SK-N-SH (cell line): ENCODE measurements around the gene AUTS2. TPM values are rescaled to one million over a fixed set of nuclear protein-coding genes. Genes with fewer than 3 reads are reported as not detected.
A peak's percentile ranks its signal among the peaks of the same experiment; 100 is the strongest.

ENCODE experiments used
- CTCF ChIA-PET: fragments of 300-600, 350-600 bp; formaldehyde crosslinking; extraction: SDS; loops from one replicate; lab custom pipeline; 2021; lab: Yijun Ruan, JAX
- POLR2A ChIA-PET: fragments of 350-600 bp; sonication (Branson Sonifier 250); formaldehyde crosslinking; extraction: SDS; loops from one replicate; lab custom pipeline; 2020; ENCODE audit warnings: antibody characterized with exemption, inconsistent platforms; lab: Yijun Ruan, JAX
- DNase-seq: peaks from one replicate; pipeline ENCODE4 v3.0.0; 2012
- H2AFZ ChIP-seq: fragments of 200-600 bp; sonication (generic); 2 replicates; pipeline ENCODE4 v1.8.1; 2016; ENCODE audit warnings: antibody characterized with exemption, mild to moderate bottlenecking, low read depth
- H3F3A ChIP-seq: fragments of 200-600 bp; sonication (generic); replicated peaks from 2 replicates; pipeline ENCODE3; 2016; ENCODE audit warnings: antibody characterized with exemption, mild to moderate bottlenecking; ENCODE audit not compliant: insufficient read depth
- H3K27ac ChIP-seq, 2 experiments: fragments of 200-500 bp in 1 of 2; fragments of 200-600 bp in 1 of 2; sonication (Bioruptor generic) in 1 of 2; sonication (generic), shearing (Covaris generic) in 1 of 2; 2 replicates each; pipeline versions ENCODE4 v1.5.1 to v1.6.1; 2014 to 2016; ENCODE audit warnings: low read depth in 2 of 2, inconsistent platforms in 1 of 2, low read length in 1 of 2, mild to moderate bottlenecking in 1 of 2, mixed read lengths in 1 of 2
- H3K27me3 ChIP-seq: fragments of 200-600 bp; sonication (generic), shearing (Covaris generic); 2 replicates; pipeline ENCODE4 v1.6.1; 2016; ENCODE audit warnings: mixed run types; ENCODE audit not compliant: insufficient read depth
- H3K36me3 ChIP-seq, 2 experiments: fragments of 200-500 bp in 1 of 2; fragments of 200-600 bp in 1 of 2; sonication (Bioruptor generic) in 1 of 2; sonication (generic) in 1 of 2; replicated peaks in 1 of 2; 2 replicates each; pipeline versions ENCODE3 to v1.5.1; 2014 to 2016; ENCODE audit warnings: low read length in 1 of 2, mild to moderate bottlenecking in 1 of 2; ENCODE audit not compliant: insufficient read depth in 2 of 2, control insufficient read depth in 1 of 2
- H3K4me1 ChIP-seq, 2 experiments: fragments of 200-500 bp in 1 of 2; fragments of 200-600 bp in 1 of 2; sonication (Bioruptor generic) in 1 of 2; sonication (generic), shearing (Covaris generic) in 1 of 2; 2 replicates each; pipeline versions ENCODE4 v1.5.1 to v1.6.1; 2014 to 2016; ENCODE audit warnings: low read depth in 1 of 2, low read length in 1 of 2, mixed run types in 1 of 2; ENCODE audit not compliant: insufficient read depth in 2 of 2, control insufficient read depth in 1 of 2
- H3K4me2 ChIP-seq: fragments of 200-600 bp; sonication (generic), shearing (Covaris generic); 2 replicates; pipeline ENCODE4 v1.6.1; 2017; ENCODE audit warnings: mixed run types
- H3K4me3 ChIP-seq, 2 experiments: fragments of 200-500 bp in 1 of 2; fragments of 200-600 bp in 1 of 2; sonication (Bioruptor generic) in 1 of 2; sonication (generic), shearing (Covaris generic) in 1 of 2; 2 replicates each; pipeline versions ENCODE4 v1.5.1 to v1.8.1; 2014 to 2016; ENCODE audit warnings: low read depth in 2 of 2, inconsistent platforms in 1 of 2, low read length in 1 of 2, mild to moderate bottlenecking in 1 of 2, mixed read lengths in 1 of 2, moderate library complexity in 1 of 2
- H3K79me2 ChIP-seq: fragments of 200-600 bp; sonication (generic); 2 replicates; pipeline ENCODE4 v1.8.1; 2017; ENCODE audit warnings: mild to moderate bottlenecking; ENCODE audit not compliant: insufficient read depth
- H3K9ac ChIP-seq: fragments of 200-600 bp; sonication (generic); 2 replicates; pipeline ENCODE4 v1.6.1; 2017; ENCODE audit warnings: mixed run types
- H3K9me2 ChIP-seq: fragments of 200-600 bp; sonication (generic); 2 replicates; pipeline ENCODE4 v1.6.1; 2017; ENCODE audit warnings: mixed run types
- H3K9me3 ChIP-seq: fragments of 200-600 bp; sonication (generic); 2 replicates; pipeline ENCODE4 v1.6.1; 2017; ENCODE audit warnings: mixed run types, mild to moderate bottlenecking, moderate library complexity
- H4K20me1 ChIP-seq: fragments of 200-600 bp; sonication (generic); 2 replicates; pipeline ENCODE4 v1.6.1; 2017; ENCODE audit warnings: mild to moderate bottlenecking, mixed run types; ENCODE audit not compliant: insufficient read depth
- CHD2 ChIP-seq: fragments of 150-350 bp; IDR thresholded peaks from 2 replicates; pipeline ENCODE4 v1.6.1; 2018; ENCODE audit warnings: low read length; ENCODE audit not compliant: partially characterized antibody
- GATA2 ChIP-seq: sonication (generic); formaldehyde crosslinking; IDR thresholded peaks from 2 replicates; pipeline ENCODE4 v1.5.0; 2020; ENCODE audit warnings: mild to moderate bottlenecking, missing genetic modification reagents
- JUND ChIP-seq: IDR thresholded peaks from 2 replicates; pipeline ENCODE4 v1.4.0; 2012
- NFIC ChIP-seq: IDR thresholded peaks from 2 replicates; pipeline ENCODE4 v1.4.0; 2012; ENCODE audit warnings: borderline replicate concordance
- NRF1 ChIP-seq: IDR thresholded peaks from 2 replicates; pipeline ENCODE4 v1.6.1; 2012; ENCODE audit warnings: low read depth, mild to moderate bottlenecking, low read length
- POLR2AphosphoS5 ChIP-seq: IDR thresholded peaks from 2 replicates; pipeline ENCODE4 v1.6.1; 2012; ENCODE audit warnings: low read depth, low read length
- RCOR1 ChIP-seq: fragments of 150-350 bp; IDR thresholded peaks from 2 replicates; pipeline ENCODE4 v1.6.1; 2017; ENCODE audit warnings: antibody characterized with exemption, low read length
- RFX5 ChIP-seq: IDR thresholded peaks from 2 replicates; pipeline ENCODE4 v1.6.1; 2012; ENCODE audit warnings: mild to moderate bottlenecking, improper control_type of control experiment, low read length
- RXRA ChIP-seq: IDR thresholded peaks from 2 replicates; pipeline ENCODE4 v1.4.0; 2012; ENCODE audit warnings: low read depth, mild to moderate bottlenecking, borderline replicate concordance
- YY1 ChIP-seq: IDR thresholded peaks from 2 replicates; pipeline ENCODE4 v1.4.0; 2012; ENCODE audit warnings: low read depth, mild to moderate bottlenecking
- WGBS: methylation state at CpG from one replicate; pipeline ENCODE4 v1.1.6; 2017; ENCODE audit warnings: low lambda C conversion rate; 5-methylcytosine and 5-hydroxymethylcytosine counted together
- polyA plus RNA-seq, 3 experiments: library from polyadenylated mRNA; depleted of rRNA; stranded (reverse); fragments of >200 nt; gene quantifications; 2 replicates each; pipeline ENCODE4 v1.2.3, GENCODE V29; 2012
- TF ChIP-seq, protein P1 (sequence below): IDR thresholded peaks from 2 replicates; pipeline ENCODE4; 2012
- TF ChIP-seq, protein P2 (sequence below): IDR thresholded peaks from 2 replicates; pipeline ENCODE4 v1.4.0; 2012; ENCODE audit warnings: low read depth, borderline replicate concordance
- TF ChIP-seq, protein P3 (sequence below): fragments of 200-600 bp; sonication (generic); IDR thresholded peaks from 2 replicates; pipeline ENCODE4 v1.6.1; 2017; ENCODE audit warnings: antibody characterized with exemption, mild to moderate bottlenecking, moderate library complexity

The AUTS2 gene
- polyA plus RNA-seq, 1 of the 3 experiments (the other 2 are of a cell fraction) = 15.6 TPM

DNA sequence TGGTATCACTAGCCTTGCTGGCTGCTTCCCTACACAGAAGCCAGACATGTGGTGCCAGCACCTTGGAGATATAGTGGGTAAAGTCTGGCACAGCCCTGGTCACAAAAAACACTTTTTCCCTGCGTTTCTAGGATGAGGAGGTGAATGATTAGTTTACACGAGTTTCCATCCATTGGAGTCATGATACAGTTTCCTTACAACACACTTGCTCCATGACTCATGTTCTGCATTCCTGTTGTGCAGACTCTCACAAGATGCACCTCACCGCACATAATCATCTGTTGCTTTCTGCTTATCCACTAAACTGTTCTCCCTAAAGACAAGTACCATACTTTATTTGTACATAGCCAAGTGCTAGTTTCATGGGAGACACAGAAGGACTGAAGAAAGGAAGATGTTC, 786.6 kb downstream of the AUTS2 start (continued):
- TF ChIP-seq, protein P1, sequence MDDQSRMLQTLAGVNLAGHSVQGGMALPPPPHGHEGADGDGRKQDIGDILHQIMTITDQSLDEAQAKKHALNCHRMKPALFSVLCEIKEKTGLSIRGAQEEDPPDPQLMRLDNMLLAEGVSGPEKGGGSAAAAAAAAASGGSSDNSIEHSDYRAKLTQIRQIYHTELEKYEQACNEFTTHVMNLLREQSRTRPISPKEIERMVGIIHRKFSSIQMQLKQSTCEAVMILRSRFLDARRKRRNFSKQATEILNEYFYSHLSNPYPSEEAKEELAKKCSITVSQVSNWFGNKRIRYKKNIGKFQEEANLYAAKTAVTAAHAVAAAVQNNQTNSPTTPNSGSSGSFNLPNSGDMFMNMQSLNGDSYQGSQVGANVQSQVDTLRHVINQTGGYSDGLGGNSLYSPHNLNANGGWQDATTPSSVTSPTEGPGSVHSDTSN = peak; percentile 66; the same call in 1 of the 2 replicates
- TF ChIP-seq JUND = peak; percentile 87

- H3K9ac ChIP-seq = no peak overlapping the region
- no peak overlapping the region for H3K27ac ChIP-seq
- no peaks in the 10 kb centered on the region for H4K20me1 ChIP-seq
- H3K79me2 ChIP-seq = no peaks in the 10 kb centered on the region
- peaks cover 22 to 26% of the 10 kb centered on the region in 2 experiments for H3K4me1 ChIP-seq
- ChIA-PET POLR2A (no interaction called here), CTCF (interaction anchor here (0.9 to 1.1 kb wide), 2 partner anchors 11 to 18 kb away, joined by 3 read pairs; no protein-coding TSS in a partner anchor)
- H3K9me3 ChIP-seq = no peaks in the 10 kb centered on the region
- H3F3A ChIP-seq = peaks cover 8% of the 10 kb centered on the region
- 78% methylated on average over 4 of the region's 4 CpGs for WGBS
- TF ChIP-seq, protein P2, sequence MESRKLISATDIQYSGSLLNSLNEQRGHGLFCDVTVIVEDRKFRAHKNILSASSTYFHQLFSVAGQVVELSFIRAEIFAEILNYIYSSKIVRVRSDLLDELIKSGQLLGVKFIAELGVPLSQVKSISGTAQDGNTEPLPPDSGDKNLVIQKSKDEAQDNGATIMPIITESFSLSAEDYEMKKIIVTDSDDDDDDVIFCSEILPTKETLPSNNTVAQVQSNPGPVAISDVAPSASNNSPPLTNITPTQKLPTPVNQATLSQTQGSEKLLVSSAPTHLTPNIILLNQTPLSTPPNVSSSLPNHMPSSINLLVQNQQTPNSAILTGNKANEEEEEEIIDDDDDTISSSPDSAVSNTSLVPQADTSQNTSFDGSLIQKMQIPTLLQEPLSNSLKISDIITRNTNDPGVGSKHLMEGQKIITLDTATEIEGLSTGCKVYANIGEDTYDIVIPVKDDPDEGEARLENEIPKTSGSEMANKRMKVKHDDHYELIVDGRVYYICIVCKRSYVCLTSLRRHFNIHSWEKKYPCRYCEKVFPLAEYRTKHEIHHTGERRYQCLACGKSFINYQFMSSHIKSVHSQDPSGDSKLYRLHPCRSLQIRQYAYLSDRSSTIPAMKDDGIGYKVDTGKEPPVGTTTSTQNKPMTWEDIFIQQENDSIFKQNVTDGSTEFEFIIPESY = no peak
- TF ChIP-seq YY1 (no peak), NFIC (no peak), RXRA (no peak), JUND (no peak), RCOR1 (no peak), RFX5 (no peak), NRF1 (no peak)
- TF ChIP-seq, protein P3, sequence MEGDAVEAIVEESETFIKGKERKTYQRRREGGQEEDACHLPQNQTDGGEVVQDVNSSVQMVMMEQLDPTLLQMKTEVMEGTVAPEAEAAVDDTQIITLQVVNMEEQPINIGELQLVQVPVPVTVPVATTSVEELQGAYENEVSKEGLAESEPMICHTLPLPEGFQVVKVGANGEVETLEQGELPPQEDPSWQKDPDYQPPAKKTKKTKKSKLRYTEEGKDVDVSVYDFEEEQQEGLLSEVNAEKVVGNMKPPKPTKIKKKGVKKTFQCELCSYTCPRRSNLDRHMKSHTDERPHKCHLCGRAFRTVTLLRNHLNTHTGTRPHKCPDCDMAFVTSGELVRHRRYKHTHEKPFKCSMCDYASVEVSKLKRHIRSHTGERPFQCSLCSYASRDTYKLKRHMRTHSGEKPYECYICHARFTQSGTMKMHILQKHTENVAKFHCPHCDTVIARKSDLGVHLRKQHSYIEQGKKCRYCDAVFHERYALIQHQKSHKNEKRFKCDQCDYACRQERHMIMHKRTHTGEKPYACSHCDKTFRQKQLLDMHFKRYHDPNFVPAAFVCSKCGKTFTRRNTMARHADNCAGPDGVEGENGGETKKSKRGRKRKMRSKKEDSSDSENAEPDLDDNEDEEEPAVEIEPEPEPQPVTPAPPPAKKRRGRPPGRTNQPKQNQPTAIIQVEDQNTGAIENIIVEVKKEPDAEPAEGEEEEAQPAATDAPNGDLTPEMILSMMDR = no peak
- peaks cover 0 to 2% of the 10 kb centered on the region in 2 experiments for H3K36me3 ChIP-seq
- no peak overlapping the region for H3K4me3 ChIP-seq
- no peak overlapping the region for H3K4me2 ChIP-seq
- no peak for DNase-seq
- H3K27me3 ChIP-seq = no peaks in the 10 kb centered on the region
- H2AFZ ChIP-seq = no peak overlapping the region
- no peaks in the 10 kb centered on the region for H3K9me2 ChIP-seq
Measured at GRCh38 chr7:70387217-70387616, 788.9 kb downstream of the AUTS2 start.

DNA sequence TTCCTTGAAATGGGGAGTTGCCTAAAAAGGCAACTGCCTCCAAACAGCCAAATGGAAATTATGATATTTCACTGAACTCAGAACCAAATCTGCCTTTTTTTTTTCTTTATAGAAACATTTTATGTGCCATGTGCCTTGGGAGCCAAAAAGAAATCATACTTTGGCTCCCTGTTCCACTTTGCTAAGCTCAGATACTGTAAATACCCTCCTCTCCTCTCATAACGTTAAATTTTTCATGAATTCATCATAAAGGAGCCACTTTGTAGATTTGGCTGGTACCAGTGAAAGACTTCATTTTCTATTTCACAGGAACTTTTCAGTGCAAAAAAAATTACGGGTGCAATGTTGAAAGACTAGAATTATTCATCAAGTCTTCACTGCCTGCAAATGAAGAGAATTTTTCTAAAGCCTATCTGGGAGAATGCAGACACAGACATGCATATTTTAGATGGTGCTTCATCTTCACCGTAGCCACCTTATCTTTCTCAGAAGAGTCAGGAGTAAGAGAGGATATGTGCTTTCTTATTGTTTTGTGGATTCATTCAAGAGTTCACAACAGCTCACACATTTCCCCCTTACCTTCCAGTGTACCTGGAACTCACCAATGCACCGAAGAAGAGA, 791.4 kb downstream of the AUTS2 start:
- H3K79me2 ChIP-seq = no peaks in the 10 kb centered on the region
- H3F3A ChIP-seq = peaks cover 11% of the 10 kb centered on the region
- H3K27me3 ChIP-seq = no peaks in the 10 kb centered on the region
- H3K4me3 ChIP-seq = no peak overlapping the region
- H3K9me3 ChIP-seq = no peaks in the 10 kb centered on the region
- H3K4me2 ChIP-seq = no peak overlapping the region; the same call in 1 of the 2 replicates
- no peaks in the 10 kb centered on the region for H3K9me2 ChIP-seq
- 80% methylated on average over 4 of the region's 4 CpGs for WGBS
- CTCF ChIA-PET = interaction anchor here (0.7 to 1.3 kb wide), 2 partner anchors 92 to 216 kb away, joined by 3 read pairs; no protein-coding TSS in a partner anchor
- no peak overlapping the region for H2AFZ ChIP-seq
- peaks cover 0 to 2% of the 10 kb centered on the region in 2 experiments for H3K36me3 ChIP-seq
- no peak overlapping the region for H3K9ac ChIP-seq
- H4K20me1 ChIP-seq = no peaks in the 10 kb centered on the region
- no peak for DNase-seq
- POLR2A ChIA-PET = no interaction called here
- no peak for TF ChIP-seq NRF1
- TF ChIP-seq, protein P2 = no peak
- no peak for TF ChIP-seq POLR2AphosphoS5
- TF ChIP-seq CHD2 = no peak
- no peak for TF ChIP-seq YY1
- TF ChIP-seq GATA2 = no peak
- no peak for TF ChIP-seq RFX5
- peak overlapping the region in 1 of 2 experiments; percentile 9; a peak in 2 of 4 replicates for H3K27ac ChIP-seq
- H3K4me1 ChIP-seq = peaks cover 15 to 26% of the 10 kb centered on the region in 2 experiments
